ENCODE data around the gene ANKRD2. TPM values are rescaled to one million over a fixed set of nuclear protein-coding genes. Genes with fewer than 3 reads are reported as not detected.
"Not testable (repeated sequence)": the region's sequence is repeated elsewhere in the genome, so short reads cannot be mapped to it uniquely, and the experiment has no call there.

The ANKRD2 gene
- polyA plus RNA-seq, 3 donors from 2014 or later, result not detected

DNA sequence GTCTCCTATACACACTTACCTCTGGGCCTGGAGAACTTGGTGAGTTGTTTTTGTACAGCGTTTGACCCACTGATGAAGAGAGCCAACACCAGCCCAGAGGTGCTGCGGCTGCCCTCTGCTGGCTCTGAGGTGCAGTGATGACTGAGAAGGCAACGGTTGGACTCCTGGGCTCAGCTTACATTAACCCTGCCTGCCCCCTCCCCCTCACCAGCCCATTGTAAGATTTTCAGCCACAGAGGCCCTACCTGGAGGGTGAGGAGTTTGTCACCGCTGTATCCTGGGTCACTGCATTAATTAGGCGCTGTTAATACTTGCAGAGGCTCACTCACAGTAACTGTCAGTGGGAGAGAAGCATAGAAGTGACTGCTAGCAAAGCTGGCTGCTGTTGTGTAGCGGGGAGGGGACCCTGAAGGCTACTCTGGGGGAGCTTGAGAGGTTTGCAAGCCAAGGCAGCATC lies 19.0 kb upstream of the ANKRD2 start:
- no peak overlapping the region for H3K27ac Mint-ChIP-seq
- H3K27me3 Mint-ChIP-seq (ENCODE audit: low read depth in 3 of 3), result peaks cover 0 to 3% (median 0%) of the 10 kb centered on the region in 3 donors
- peaks cover 0 to 4% (median 4%) of the 10 kb centered on the region in 6 donors for H3K9me3 Mint-ChIP-seq
- peaks cover 0 to 3% (median 3%) of the 10 kb centered on the region in 3 donors for H3K36me3 Mint-ChIP-seq
- peak; percentile 26 to 40 (median 33) for DNase-seq
- H3K4me3 Mint-ChIP-seq, result no peak overlapping the region
- peaks cover 0 to 2% of the 10 kb centered on the region in 2 donors for H3K4me1 Mint-ChIP-seq

DNA sequence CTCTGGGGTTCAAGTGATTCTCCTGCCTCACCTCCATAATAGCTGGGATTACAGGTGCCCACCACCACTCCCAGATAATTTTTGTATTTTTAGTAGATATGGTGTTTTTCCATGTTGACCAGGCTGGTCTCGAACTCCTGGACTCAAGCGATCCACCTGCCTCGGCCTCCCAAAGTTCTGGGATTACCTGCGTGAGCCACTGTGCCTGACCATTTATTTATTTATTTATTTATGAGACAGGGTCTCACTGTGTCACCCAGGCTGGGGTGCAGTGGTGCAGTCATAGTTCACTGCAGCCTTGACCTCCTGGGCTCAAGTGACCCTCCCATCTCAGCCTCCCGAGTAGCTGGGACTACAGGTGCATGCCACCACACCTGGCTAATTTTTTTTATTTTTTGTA lies 18.2 kb upstream of the ANKRD2 start:
- not testable (repeated sequence) for H3K9me3 Mint-ChIP-seq; H3K27me3 Mint-ChIP-seq (ENCODE audit: low read depth in 3 of 3); H3K27ac Mint-ChIP-seq; H3K36me3 Mint-ChIP-seq; H3K4me1 Mint-ChIP-seq; DNase-seq; H3K4me3 Mint-ChIP-seq

- H3K4me3 Mint-ChIP-seq; H3K4me1 Mint-ChIP-seq; H3K27ac Mint-ChIP-seq; H3K9me3 Mint-ChIP-seq; H3K36me3 Mint-ChIP-seq; DNase-seq; H3K27me3 Mint-ChIP-seq (ENCODE audit: low read depth in 3 of 3): not testable (repeated sequence)
These were observed 17.0 kb upstream of the ANKRD2 start for GRCh38 chr10:97555541-97555940.

DNA sequence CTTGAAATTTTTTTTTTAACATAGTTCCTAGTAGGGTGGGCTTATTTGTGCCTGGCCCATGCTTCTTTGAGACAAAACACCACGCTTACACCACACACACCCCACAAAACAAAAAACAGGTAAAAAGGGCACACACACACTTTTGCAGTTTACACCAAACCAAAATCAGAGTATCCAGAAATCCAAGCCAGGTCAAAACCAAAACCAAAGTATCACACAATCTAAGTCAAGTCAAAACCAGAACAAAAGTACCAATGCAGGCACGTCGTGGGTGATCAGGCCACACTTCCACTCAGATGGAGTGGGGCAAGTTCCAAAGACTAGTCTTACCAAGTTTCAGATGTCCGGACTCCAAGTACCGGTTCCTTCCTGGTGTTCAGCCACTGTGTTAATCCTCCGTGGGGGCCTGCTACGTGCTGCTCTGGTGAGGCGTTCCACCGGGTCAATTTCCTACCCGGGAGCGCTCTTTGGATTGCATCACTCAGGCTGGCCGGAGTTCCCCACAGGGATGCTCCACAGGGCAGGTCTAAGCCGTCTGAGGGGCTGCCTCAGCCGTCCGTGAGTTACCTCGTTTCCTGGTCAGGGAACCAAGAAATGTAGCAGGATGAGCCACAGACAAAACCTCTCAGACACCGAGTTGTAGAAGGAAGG lies 11.7 kb upstream of the ANKRD2 start:
- not testable (repeated sequence) for H3K9me3 Mint-ChIP-seq; DNase-seq; H3K4me3 Mint-ChIP-seq; H3K27me3 Mint-ChIP-seq (ENCODE audit: low read depth in 3 of 3); H3K27ac Mint-ChIP-seq; H3K36me3 Mint-ChIP-seq; H3K4me1 Mint-ChIP-seq

GRCh38 chr10:97561386-97562077 lies 11.0 kb upstream of the ANKRD2 start:
- H3K36me3 Mint-ChIP-seq; H3K4me3 Mint-ChIP-seq; H3K4me1 Mint-ChIP-seq; DNase-seq; H3K9me3 Mint-ChIP-seq; H3K27ac Mint-ChIP-seq; H3K27me3 Mint-ChIP-seq (ENCODE audit: low read depth in 3 of 3): not testable (repeated sequence)

- not testable (repeated sequence) for H3K27ac Mint-ChIP-seq; H3K4me1 Mint-ChIP-seq; DNase-seq; H3K9me3 Mint-ChIP-seq; H3K4me3 Mint-ChIP-seq; H3K36me3 Mint-ChIP-seq; H3K27me3 Mint-ChIP-seq (ENCODE audit: low read depth in 3 of 3)
These were observed 10.2 kb upstream of the ANKRD2 start for GRCh38 chr10:97562329-97562728.

- Mint-ChIP-seq H3K4me1 (no peaks in the 10 kb centered on the region), H3K9me3 (no peaks in the 10 kb centered on the region), H3K4me3 (no peak overlapping the region), H3K27ac (no peak overlapping the region), H3K36me3 (no peaks in the 10 kb centered on the region), H3K27me3 (ENCODE audit: low read depth in 3 of 3) (peaks cover 0 to 2% (median 0%) of the 10 kb centered on the region in 3 donors)
- no peak for DNase-seq
These were observed 9.2 kb upstream of the ANKRD2 start for GRCh38 chr10:97563337-97563736.

DNA sequence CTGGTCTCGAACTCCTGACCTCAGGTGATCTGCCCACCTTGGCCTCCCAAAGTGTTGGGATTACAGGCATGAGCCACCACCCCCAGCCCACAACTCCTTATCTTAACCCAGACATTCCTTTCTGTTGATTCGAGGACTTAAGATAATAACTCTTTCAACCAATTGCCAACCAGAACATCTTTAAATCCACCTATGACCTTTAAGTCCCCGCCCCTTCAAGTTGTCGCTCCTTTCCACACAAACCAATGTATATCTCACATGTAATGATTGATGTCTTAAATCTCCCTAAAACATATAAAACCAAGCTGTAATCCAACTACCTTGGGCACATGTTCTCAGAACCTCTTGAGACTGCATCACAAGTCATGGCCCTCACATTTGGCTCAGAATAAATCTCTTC lies 7.8 kb upstream of the ANKRD2 start:
- H3K36me3 Mint-ChIP-seq, result no peaks in the 10 kb centered on the region
- H3K27ac Mint-ChIP-seq, result no peak overlapping the region
- H3K4me3 Mint-ChIP-seq, result no peak overlapping the region
- peaks cover 0 to 3% (median 0%) of the 10 kb centered on the region in 3 donors for H3K27me3 Mint-ChIP-seq (ENCODE audit: low read depth in 3 of 3)
- DNase-seq, result no peak
- no peaks in the 10 kb centered on the region for H3K4me1 Mint-ChIP-seq
- no peaks in the 10 kb centered on the region for H3K9me3 Mint-ChIP-seq

- H3K27ac Mint-ChIP-seq, result no peak overlapping the region
- H3K9me3 Mint-ChIP-seq, result no peaks in the 10 kb centered on the region
- H3K4me3 Mint-ChIP-seq, result no peak overlapping the region
- no peak for DNase-seq
- peaks cover 0 to 3% (median 0%) of the 10 kb centered on the region in 3 donors for H3K27me3 Mint-ChIP-seq (ENCODE audit: low read depth in 3 of 3)
- no peaks in the 10 kb centered on the region for H3K36me3 Mint-ChIP-seq
- H3K4me1 Mint-ChIP-seq, result no peaks in the 10 kb centered on the region
These were observed 6.1 kb upstream of the ANKRD2 start for GRCh38 chr10:97566336-97566996.

GRCh38 chr10:97567891-97568290 lies 4.7 kb upstream of the ANKRD2 start:
- Mint-ChIP-seq H3K9me3 (no peaks in the 10 kb centered on the region), H3K4me1 (no peaks in the 10 kb centered on the region), H3K27me3 (ENCODE audit: low read depth in 3 of 3) (peaks cover 0 to 3% (median 0%) of the 10 kb centered on the region in 3 donors), H3K4me3 (no peak overlapping the region), H3K27ac (no peak overlapping the region), H3K36me3 (no peaks in the 10 kb centered on the region)
- no peak for DNase-seq

- Mint-ChIP-seq H3K27ac (no peak overlapping the region), H3K4me3 (no peak overlapping the region), H3K9me3 (no peaks in the 10 kb centered on the region), H3K36me3 (no peaks in the 10 kb centered on the region), H3K27me3 (ENCODE audit: low read depth in 3 of 3) (peaks cover 0 to 2% (median 0%) of the 10 kb centered on the region in 3 donors), H3K4me1 (no peaks in the 10 kb centered on the region)
- no peak for DNase-seq
These were observed 2.3 kb upstream of the ANKRD2 start for GRCh38 chr10:97570146-97570788.

DNA sequence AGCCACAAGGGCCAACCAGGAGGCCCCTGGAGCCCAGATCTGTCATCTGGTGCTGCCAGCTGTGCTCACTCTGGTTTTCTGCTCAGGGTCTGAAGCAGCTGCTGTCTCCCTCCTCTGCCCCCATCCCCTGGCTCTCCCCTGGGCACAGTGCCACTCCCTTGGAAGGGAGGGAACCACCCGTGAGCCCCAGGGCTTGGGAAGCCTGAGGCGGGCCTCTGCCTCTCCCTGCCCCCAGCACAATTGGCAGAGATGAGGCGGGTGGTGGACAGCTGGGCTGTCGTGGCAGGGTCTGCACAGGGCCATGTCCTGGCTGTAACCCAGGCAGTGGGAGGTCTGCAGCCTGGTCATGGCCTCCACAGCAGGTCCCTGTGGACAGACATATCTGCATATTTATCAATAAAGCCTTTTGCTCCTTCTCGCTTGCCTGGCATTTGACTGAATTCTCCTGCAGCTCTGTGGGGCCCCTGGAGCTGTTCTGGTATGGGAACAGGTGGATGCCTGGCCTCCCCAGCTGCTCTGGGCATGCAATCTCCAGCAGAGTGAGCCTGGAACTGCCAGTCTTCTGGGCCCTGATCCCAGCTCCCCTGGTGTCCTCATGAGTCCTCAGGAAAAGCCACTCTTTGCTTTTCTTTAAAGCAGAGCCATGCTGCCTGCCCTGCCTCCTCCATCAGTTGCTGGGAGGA lies 1.6 kb upstream of the ANKRD2 start:
- no peak overlapping the region for H3K4me3 Mint-ChIP-seq
- H3K4me1 Mint-ChIP-seq, result no peaks in the 10 kb centered on the region
- DNase-seq, result no peak
- peaks cover 0 to 2% (median 0%) of the 10 kb centered on the region in 3 donors for H3K27me3 Mint-ChIP-seq (ENCODE audit: low read depth in 3 of 3)
- H3K27ac Mint-ChIP-seq, result no peak overlapping the region
- H3K9me3 Mint-ChIP-seq, result no peaks in the 10 kb centered on the region
- no peaks in the 10 kb centered on the region for H3K36me3 Mint-ChIP-seq

DNA sequence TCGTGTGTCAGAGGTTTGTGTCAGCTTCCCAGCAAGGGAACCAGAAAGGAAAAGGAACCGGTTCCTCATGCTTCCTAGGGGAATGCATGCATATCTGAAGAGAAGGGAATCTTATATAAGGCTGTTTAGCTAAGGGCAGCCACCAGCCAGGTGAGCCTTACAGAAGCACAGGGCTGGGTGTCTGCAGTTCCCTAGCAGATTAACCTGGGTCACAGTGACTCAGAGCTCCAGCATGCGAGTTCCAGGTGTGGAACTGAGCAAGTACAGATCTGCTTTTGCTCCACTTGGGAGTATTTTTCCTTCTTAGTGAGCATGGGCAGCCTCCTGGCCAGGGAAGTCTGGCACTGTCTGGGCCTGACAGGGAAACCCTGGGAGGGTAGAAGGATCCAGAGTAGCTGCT lies 957 bp upstream of the ANKRD2 start:
- Mint-ChIP-seq H3K4me1 (no peaks in the 10 kb centered on the region), H3K4me3 (no peak overlapping the region), H3K27ac (no peak overlapping the region), H3K9me3 (no peaks in the 10 kb centered on the region), H3K27me3 (ENCODE audit: low read depth in 3 of 3) (peaks cover 0 to 2% (median 0%) of the 10 kb centered on the region in 3 donors), H3K36me3 (no peaks in the 10 kb centered on the region)
- DNase-seq, result no peak

All from immature natural killer cell (primary cell).